ENCODE results near the gene FBXL14. TPM values are rescaled to one million over a fixed set of nuclear protein-coding genes. Genes with fewer than 3 reads are reported as not detected.
"Not testable (repeated sequence)": the region's sequence is repeated elsewhere in the genome, so short reads cannot be mapped to it uniquely, and the experiment has no call there.

Gene FBXL14
- total and polyA plus RNA-seq, 10 donors: 1.9 to 21.4 (median 18.7) TPM

GRCh38 chr12:1603269-1603993 is 9.1 kb upstream of the FBXL14 start:
- WGBS, 5 donors: 89 to 95% (median 91%) methylated on average over 7 of the region's 7 CpGs
- Histone ChIP-seq H3K4me1 (peaks cover 13 to 57% (median 45%) of the 10 kb centered on the region in 6 donors), H3K36me3 (no peaks in the 10 kb centered on the region), H3K27ac (no peak overlapping the region), H3K4me3 (no peak overlapping the region), H3K9me3 (no peaks in the 10 kb centered on the region), H3K27me3 (replicated peaks in 1 of 7) (no peaks in the 10 kb centered on the region)
- no peak for DNase-seq
- intact Hi-C loops (cut with DNase I; ENCODE audit: low total_unique reads): no loop called here
- TF ChIP-seq POLR2AphosphoS5 (IDR thresholded peaks at IDR 0.05) (no peak), CTCF (IDR thresholded peaks at IDR 0.05 in 8 of 11, conservative IDR thresholded peaks at IDR 0.05 in 3 of 11) (no peak), POLR2A (IDR thresholded peaks at IDR 0.05) (no peak)

- intact Hi-C loops (cut with DNase I; ENCODE audit: low total_unique reads); DNase-seq; H3K4me3 ChIP-seq; H3K9me3 ChIP-seq; H3K27me3 ChIP-seq (replicated peaks in 1 of 7); H3K36me3 ChIP-seq: not testable (repeated sequence)
- Histone ChIP-seq H3K27ac (peak overlapping the region in 3 of 8 donors; percentile 82 to 90 (median 84)), H3K4me1 (peaks cover 13 to 49% (median 38%) of the 10 kb centered on the region in 6 donors)
- WGBS, 5 donors: 87 to 94% (median 91%) methylated on average over 9 of the region's 9 CpGs
These were observed 8.3 kb upstream of the FBXL14 start for GRCh38 chr12:1602706-1603105.

GRCh38 chr12:1598757-1599156 is 4.4 kb upstream of the FBXL14 start:
- WGBS, 5 donors: 96 to 99% (median 97%) methylated on average over 3 of the region's 3 CpGs
- Histone ChIP-seq H3K4me1 (peaks cover 9 to 42% (median 28%) of the 10 kb centered on the region in 6 donors), H3K9me3 (no peaks in the 10 kb centered on the region), H3K27me3 (replicated peaks in 1 of 7) (no peaks in the 10 kb centered on the region), H3K27ac (no peak overlapping the region), H3K36me3 (no peaks in the 10 kb centered on the region), H3K4me3 (no peak overlapping the region)
- intact Hi-C loops (cut with DNase I; ENCODE audit: low total_unique reads): loop anchor here (10.0 kb wide), 1 partner anchor 1024 kb away; no protein-coding TSS in a partner anchor
- no peak for DNase-seq
- TF ChIP-seq CTCF (IDR thresholded peaks at IDR 0.05 in 8 of 11, conservative IDR thresholded peaks at IDR 0.05 in 3 of 11): no peak
- TF ChIP-seq POLR2A (IDR thresholded peaks at IDR 0.05): no peak
- TF ChIP-seq POLR2AphosphoS5 (IDR thresholded peaks at IDR 0.05): no peak

GRCh38 chr12:1595690-1596347 is 1.4 kb upstream of the FBXL14 start:
- Histone ChIP-seq H3K9me3 (no peaks in the 10 kb centered on the region), H3K36me3 (no peaks in the 10 kb centered on the region), H3K27ac (peak overlapping the region; percentile 80 to 98 (median 96)), H3K4me3 (peak overlapping the region in 3 of 8 donors; percentile 93 to 98 (median 94)), H3K4me1 (peaks cover 10 to 52% (median 40%) of the 10 kb centered on the region in 6 donors), H3K27me3 (replicated peaks in 1 of 7) (no peaks in the 10 kb centered on the region)
- WGBS, 5 donors: 75 to 87% (median 77%) methylated on average over 9 of the region's 9 CpGs
- intact Hi-C loops (cut with DNase I; ENCODE audit: low total_unique reads): loop anchor here (10.0 kb wide), 1 partner anchor 1021 kb away; no protein-coding TSS in a partner anchor
- TF ChIP-seq CTCF (IDR thresholded peaks at IDR 0.05 in 8 of 11, conservative IDR thresholded peaks at IDR 0.05 in 3 of 11) (no peak), POLR2A (IDR thresholded peaks at IDR 0.05) (no peak), POLR2AphosphoS5 (IDR thresholded peaks at IDR 0.05) (no peak)
- no peak for DNase-seq
